HG03520 (cell line): Measurements from ENCODE around the gene PRAMEF5.
"Not testable (repeated sequence)": the region's sequence is repeated elsewhere in the genome, so short reads cannot be mapped to it uniquely, and the experiment has no call there.

Experiments used
- ATAC-seq: cut with Tn5 transposase; IDR thresholded peaks from one replicate; pipeline ENCODE4 v1.9.1; 2021; ENCODE audit warnings: mild to moderate bottlenecking, moderate library complexity; ENCODE audit not compliant: unreplicated experiment

The PRAMEF5 gene

GRCh38 chr1:13253898-13254297, at the start of gene PRAMEF5:
PRAMEF5 (plus strand) TSS chr1:13254198; CDS start chr1:13259269, 5,071 bp downstream.
- not testable (repeated sequence) for ATAC-seq

GRCh38 chr1:13208712-13209111, 45.3 kb upstream of the PRAMEF5 start:
- ATAC-seq, result not testable (repeated sequence)

- not testable (repeated sequence) for ATAC-seq
These were observed 37.4 kb upstream of the PRAMEF5 start for GRCh38 chr1:13216619-13217018.

DNA sequence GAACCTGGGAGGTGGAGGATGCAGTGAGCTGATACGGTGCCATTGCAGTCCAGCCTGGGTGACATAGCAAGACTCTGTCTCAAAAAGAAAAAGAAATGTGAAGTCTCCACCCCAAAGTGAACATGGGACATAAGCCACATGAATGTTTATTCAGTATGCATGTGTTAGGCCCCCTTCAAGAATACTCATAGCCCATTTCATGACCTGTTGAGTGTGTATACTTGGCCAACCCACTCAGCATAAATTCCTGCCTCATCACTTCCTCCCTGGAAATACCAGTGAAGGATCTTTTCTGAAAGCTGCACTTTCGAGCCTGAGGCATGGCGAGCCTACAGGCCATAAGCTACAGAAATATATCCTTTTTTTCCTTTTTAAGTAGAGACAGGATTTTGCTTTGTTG, 34.8 kb upstream of the PRAMEF5 start:
- ATAC-seq, result not testable (repeated sequence)

- ATAC-seq, result not testable (repeated sequence)
These were observed 31.2 kb upstream of the PRAMEF5 start for GRCh38 chr1:13222788-13223187.

DNA sequence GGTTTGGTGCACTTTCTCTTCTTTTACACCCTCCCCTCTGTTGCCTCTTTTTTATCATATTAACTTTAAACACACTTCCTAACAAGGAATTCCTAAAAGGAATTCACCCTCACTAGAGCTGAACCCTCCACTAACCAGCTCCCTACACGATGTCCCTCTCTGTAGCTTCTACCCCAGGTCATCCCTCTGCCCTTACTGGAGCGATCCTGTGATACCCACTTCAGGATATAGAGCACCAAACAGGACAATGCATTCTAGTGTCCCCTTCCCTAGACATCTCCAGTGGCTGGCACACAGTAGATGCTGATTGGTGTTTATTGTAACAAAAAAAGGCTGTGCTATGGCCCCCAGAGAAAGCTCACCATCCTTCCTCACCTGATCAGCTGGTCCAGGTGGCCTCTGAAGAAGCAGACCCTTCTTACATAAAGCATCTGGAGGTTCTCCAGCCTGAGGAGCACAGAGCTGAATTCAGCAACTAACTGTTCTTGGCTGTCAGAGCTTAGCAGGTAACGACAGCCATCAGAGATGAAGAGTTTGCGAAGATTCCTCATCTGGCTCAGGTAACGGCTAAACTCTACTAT, 29.4 kb upstream of the PRAMEF5 start:
- no peak for ATAC-seq

DNA sequence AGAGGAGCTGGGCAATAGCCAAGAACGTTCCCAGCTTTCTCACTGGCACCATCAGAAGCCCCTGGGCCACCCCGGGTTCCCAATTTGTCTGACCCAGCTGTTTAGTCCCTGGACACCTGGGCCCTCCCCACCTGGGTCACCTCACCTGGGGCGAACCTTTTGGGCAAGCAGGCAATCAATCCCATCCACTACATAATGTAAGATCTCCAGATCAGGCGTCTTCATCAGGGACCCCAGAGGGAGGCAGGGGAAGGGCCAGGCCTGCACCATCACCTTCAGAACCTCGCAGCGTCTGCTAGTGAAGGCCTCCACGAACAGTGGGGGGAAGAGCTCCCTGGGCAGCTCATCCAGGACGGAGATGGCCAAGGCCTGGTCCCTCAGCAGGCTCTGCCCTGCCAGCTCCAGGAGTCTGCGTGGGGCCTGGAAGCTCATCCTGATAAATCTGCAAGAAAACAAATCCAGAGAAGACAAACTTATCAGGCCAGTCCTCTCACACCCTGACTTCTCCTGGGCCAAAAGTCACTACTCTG, 28.3 kb upstream of the PRAMEF5 start, which contains the start of gene PRAMEF18:
Gene PRAMEF18, minus strand, starts transcription at position 480 of the 530 bp plus-strand sequence. Its CDS starts 48 bp downstream, at position 432.
- not testable (repeated sequence) for ATAC-seq

DNA sequence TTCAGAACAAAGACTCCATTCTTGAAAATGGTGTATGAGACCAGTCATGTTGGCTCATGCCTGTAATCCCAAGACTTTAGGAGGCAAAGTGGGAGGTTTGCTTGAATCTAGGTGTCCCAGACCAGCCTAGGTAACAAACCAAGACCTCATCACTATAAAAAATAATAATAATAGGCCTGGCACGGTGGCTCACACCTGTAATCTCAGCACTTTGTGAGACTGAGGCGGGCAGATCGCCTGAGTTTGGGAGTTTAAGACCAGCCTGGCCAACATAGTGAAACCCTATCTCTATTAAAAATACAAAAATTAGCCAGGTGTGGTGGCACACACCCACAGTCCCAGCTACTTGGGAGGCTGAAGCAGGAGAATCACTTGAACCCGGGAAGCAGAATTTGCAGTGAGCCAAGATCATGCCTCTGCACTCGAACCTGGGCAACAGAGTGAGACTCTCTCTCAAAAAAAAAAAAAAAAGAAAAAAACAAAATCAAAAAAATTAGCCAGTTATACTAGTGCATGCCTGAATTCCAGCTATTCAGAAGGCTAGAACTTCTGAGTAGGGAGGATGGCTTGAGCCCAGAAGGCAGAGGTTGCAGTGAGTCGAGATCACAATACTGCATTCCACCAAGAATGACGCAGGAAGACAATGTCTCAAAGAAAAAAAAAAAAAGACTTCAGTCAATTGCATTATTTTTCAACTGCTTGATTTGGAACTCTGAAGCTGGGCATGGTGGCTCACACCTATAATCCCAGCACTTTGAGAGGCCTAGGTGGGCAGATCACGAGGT, 26.5 kb upstream of the PRAMEF5 start:
- not testable (repeated sequence) for ATAC-seq

GRCh38 chr1:13228343-13228781, 25.6 kb upstream of the PRAMEF5 start:
- ATAC-seq, result no peak

DNA sequence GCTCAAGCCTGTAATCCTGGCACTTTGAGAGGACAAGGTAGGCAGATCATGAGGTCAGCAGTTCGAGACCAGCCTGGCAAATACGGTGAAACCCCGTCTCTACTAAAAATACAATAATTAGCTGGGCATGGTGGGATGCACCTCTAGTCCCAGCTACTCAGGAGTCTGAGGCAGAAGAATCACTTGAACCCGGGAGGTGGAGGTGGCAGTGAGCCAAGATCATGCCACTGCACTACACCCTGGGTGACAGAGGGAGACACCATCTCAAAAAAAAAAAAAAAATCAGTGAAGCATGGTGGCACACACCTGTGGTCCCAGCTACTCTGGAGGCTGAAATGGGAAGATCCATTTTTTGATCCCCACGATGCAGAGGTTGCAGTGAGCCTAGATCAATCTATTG, 23.9 kb upstream of the PRAMEF5 start:
- ATAC-seq, result not testable (repeated sequence)

GRCh38 chr1:13230601-13231000, 23.4 kb upstream of the PRAMEF5 start:
- not testable (repeated sequence) for ATAC-seq

GRCh38 chr1:13231061-13231750, 22.8 kb upstream of the PRAMEF5 start:
- ATAC-seq, result not testable (repeated sequence)

GRCh38 chr1:13232056-13232455, 21.9 kb upstream of the PRAMEF5 start:
- ATAC-seq, result not testable (repeated sequence)

DNA sequence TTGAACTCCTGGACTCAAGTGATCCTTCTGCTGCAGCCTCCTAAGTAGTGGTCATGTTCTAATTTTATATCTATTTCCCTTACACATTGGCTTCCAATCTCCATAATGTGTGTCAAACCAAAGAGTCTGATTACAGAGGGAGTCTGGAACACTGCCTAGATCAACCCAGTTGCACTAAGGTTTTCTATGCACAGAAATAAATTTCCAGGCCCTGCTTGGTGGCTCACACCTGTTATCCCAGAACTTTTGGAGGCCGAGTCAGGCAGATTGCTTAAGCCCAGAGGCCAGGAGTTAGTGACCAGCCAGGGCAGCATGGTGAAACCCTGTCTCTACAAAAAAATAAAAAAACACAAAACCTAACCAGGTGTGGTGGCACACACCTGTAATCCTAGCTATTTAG, 19.9 kb upstream of the PRAMEF5 start:
- not testable (repeated sequence) for ATAC-seq

- ATAC-seq, result not testable (repeated sequence)
These were observed 16.4 kb upstream of the PRAMEF5 start for GRCh38 chr1:13237572-13237971.

- not testable (repeated sequence) for ATAC-seq
These were observed 14.4 kb upstream of the PRAMEF5 start for GRCh38 chr1:13239633-13240032.

DNA sequence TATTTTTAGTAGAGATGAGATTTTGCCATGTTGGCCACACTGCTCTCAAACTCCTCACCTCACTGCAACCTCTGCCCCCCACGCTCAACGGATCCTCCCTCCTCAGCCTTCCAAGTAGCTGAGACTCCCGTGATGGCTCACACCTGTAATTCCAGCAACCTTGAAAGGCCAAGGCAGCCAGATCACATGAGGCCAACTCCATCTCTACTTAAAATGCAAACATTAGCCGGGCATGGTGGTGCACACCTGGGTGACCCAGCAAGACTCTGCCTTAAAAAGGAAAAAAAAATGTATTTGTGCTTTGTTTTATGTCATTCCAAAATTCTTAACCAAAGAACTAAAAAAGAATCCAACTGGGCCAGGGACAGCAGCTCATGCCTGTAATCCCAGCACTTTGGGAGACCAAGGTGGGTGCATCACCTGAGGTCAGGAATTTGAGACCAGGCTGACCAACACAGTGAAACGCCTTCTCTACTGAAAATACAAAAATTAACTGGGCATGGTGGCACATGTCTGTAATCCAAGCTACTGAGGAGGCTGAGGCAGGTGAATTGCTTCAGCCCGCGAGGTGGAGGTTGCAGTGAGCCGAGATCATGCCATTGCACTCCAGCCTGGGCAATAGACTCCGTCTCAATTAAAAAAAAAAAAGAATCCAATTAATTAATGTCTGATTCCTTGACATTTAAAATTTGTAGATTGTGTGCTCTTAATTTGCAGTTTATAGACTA, 10.3 kb upstream of the PRAMEF5 start:
- not testable (repeated sequence) for ATAC-seq

DNA sequence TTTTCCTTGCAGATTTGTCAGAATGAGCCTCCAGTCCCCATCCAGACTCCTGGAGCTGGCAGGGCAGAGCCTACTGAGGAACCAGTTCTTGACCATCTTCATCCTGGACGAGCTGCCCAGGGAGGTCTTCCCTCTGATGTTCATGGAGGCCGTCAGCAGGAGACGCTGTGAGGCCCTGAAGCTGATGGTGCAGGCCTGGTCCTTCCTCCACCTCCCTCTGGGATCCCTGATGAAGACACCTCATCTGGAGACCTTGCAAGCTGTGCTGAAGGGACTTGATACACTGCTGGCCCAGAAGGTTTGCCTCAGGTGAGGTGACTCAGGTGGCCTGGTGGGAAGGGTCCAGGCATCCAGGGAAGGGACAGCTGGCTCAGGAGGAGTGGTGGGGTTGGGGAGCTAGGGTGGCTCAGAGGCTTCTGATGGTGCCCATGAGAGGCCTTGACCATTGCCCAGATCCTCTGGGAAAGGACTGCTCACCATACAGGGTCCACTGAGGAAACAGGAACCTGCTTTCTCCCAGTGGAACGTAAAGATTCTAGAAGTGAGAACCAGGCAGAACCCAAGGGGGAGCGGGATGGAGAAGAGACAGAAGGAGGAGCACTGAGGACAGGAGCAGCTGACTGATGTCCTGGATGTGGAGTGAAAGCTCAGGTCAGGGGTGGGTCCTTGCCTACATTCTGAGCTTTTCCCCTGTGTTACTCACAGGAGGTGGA, 8.0 kb upstream of the PRAMEF5 start:
- ATAC-seq, result not testable (repeated sequence)

- not testable (repeated sequence) for ATAC-seq
These were observed 7.5 kb upstream of the PRAMEF5 start for GRCh38 chr1:13246554-13246871.

- ATAC-seq, result not testable (repeated sequence)
These were observed 6.9 kb upstream of the PRAMEF5 start for GRCh38 chr1:13247122-13247521.
